Measurements from ENCODE around the gene HSP90AB1.

- peak; percentile 46; the same call in 1 of the 2 replicates for TF ChIP-seq POLR2AphosphoS5 (IDR thresholded peaks at IDR 0.05; ENCODE audit: low read depth, low read length)
- no peak for TF ChIP-seq TAF1 (IDR thresholded peaks at IDR 0.05; ENCODE audit: borderline replicate concordance, low read depth, low read length)
These were observed 13.8 kb downstream of the HSP90AB1 start for GRCh38 chr6:44260451-44261297.
